ENCODE measurements around the gene CDK14.

DNA sequence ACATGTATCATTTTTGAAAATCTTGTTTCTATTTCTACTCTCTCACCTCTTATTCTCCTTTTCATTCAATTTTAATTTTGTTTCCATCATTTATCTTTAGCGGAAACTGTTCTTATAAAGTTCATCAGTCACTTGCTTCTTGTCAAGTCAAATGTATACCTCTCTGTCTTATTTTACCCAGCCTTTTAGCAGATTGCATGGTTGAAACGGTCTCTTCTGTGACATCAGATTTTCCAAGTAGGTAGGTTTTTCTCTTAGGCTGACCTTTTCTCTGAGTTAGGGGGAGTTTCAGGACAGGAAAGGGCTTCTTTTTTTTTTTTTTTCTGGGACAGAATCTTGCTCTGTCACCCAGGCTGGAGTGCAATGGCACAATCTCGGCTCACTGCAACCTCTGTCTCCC, 195.5 kb downstream of the CDK14 start:
- TF ChIP-seq, protein P1, sequence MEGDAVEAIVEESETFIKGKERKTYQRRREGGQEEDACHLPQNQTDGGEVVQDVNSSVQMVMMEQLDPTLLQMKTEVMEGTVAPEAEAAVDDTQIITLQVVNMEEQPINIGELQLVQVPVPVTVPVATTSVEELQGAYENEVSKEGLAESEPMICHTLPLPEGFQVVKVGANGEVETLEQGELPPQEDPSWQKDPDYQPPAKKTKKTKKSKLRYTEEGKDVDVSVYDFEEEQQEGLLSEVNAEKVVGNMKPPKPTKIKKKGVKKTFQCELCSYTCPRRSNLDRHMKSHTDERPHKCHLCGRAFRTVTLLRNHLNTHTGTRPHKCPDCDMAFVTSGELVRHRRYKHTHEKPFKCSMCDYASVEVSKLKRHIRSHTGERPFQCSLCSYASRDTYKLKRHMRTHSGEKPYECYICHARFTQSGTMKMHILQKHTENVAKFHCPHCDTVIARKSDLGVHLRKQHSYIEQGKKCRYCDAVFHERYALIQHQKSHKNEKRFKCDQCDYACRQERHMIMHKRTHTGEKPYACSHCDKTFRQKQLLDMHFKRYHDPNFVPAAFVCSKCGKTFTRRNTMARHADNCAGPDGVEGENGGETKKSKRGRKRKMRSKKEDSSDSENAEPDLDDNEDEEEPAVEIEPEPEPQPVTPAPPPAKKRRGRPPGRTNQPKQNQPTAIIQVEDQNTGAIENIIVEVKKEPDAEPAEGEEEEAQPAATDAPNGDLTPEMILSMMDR (IDR thresholded peaks at IDR 0.05), result no peak
- TF ChIP-seq EZH2phosphoT487 (IDR thresholded peaks at IDR 0.05), result no peak
